PFSK-1 (cell line): Measurements from ENCODE around the gene CCDC15.

Experiments used
- FOXP2 ChIP-seq: optimal IDR thresholded peaks from 2 replicates; pipeline ENCODE3; 2011; ENCODE audit warnings: borderline replicate concordance, control low read depth, inconsistent platforms; ENCODE audit not compliant: insufficient read depth; ENCODE audit errors: extremely low read length, extremely low read depth
- POLR2AphosphoS5 ChIP-seq: IDR thresholded peaks from 2 replicates; pipeline ENCODE4 v1.6.1; 2012; ENCODE audit warnings: low read depth, mild to moderate bottlenecking, control low read depth, low read length, moderate library complexity
- TAF1 ChIP-seq: IDR thresholded peaks from 2 replicates; pipeline ENCODE4 v1.6.1; 2012; ENCODE audit warnings: low read length, control low read depth, borderline replicate concordance; ENCODE audit not compliant: insufficient read depth

GRCh38 chr11:124970925-124971324, 16.9 kb downstream of the CCDC15 start:
- no peak for TF ChIP-seq TAF1
- TF ChIP-seq POLR2AphosphoS5: no peak
- TF ChIP-seq FOXP2: no peak
